ENCODE data around the gene NOTUM.

The NOTUM gene

GRCh38 chr17:81908793-81909192 lies 52.2 kb downstream of the NOTUM start:
- no peak for DNase-seq

GRCh38 chr17:81907219-81908145 lies 53.5 kb downstream of the NOTUM start:
- DNase-seq, result no peak

- DNase-seq, result no peak
Measured at GRCh38 chr17:81906476-81907218, 54.3 kb downstream of the NOTUM start.

- DNase-seq, result no peak
Measured at GRCh38 chr17:81905993-81906392, 55.0 kb downstream of the NOTUM start.

GRCh38 chr17:81905424-81905875 lies 55.5 kb downstream of the NOTUM start:
- DNase-seq, result no peak

GRCh38 chr17:81904600-81905423 lies 56.2 kb downstream of the NOTUM start:
- DNase-seq, result no peak

- no peak for DNase-seq
Measured at GRCh38 chr17:81903896-81904599, 56.9 kb downstream of the NOTUM start.

- DNase-seq, result no peak
Measured at GRCh38 chr17:81903415-81903831, 57.6 kb downstream of the NOTUM start.

- DNase-seq, result no peak
Measured at GRCh38 chr17:81902653-81903414, 58.2 kb downstream of the NOTUM start.

Measured in NCI-H1105 (cell line).